HG03064 (cell line): ENCODE data around the gene USP34.
"Not testable (repeated sequence)": the region's sequence is repeated elsewhere in the genome, so short reads cannot be mapped to it uniquely, and the experiment has no call there.

Experiments
- ATAC-seq: cut with Tn5 transposase; IDR thresholded peaks from one replicate; pipeline ENCODE4 v1.9.1; 2021; ENCODE audit warnings: low read depth; ENCODE audit not compliant: unreplicated experiment

Gene USP34

GRCh38 chr2:61470965-61471904 is at the start of gene USP34:
TSS of gene USP34 (minus strand) at chr2:61471087. CDS start at chr2:61470692, 395 bp downstream.
- ATAC-seq, result peak; percentile 61

- ATAC-seq, result no peak
Observed at GRCh38 chr2:61520261-61520660, 49.4 kb upstream of the USP34 start.

GRCh38 chr2:61512768-61513398 is 42.0 kb upstream of the USP34 start:
- no peak for ATAC-seq

- ATAC-seq, result no peak
Observed at GRCh38 chr2:61510674-61511671, 40.1 kb upstream of the USP34 start.

- ATAC-seq, result no peak
Observed at GRCh38 chr2:61504949-61505348, 34.1 kb upstream of the USP34 start.

GRCh38 chr2:61499060-61499459 is 28.2 kb upstream of the USP34 start:
- ATAC-seq, result no peak

GRCh38 chr2:61493523-61493942 is 22.6 kb upstream of the USP34 start:
- ATAC-seq, result no peak

GRCh38 chr2:61492476-61492875 is 21.6 kb upstream of the USP34 start:
- ATAC-seq, result no peak

- ATAC-seq, result no peak
Observed at GRCh38 chr2:61485281-61485680, 14.4 kb upstream of the USP34 start.

GRCh38 chr2:61478086-61478485 is 7.2 kb upstream of the USP34 start:
- no peak for ATAC-seq

GRCh38 chr2:61476929-61477589 is 6.2 kb upstream of the USP34 start:
- ATAC-seq, result not testable (repeated sequence)

GRCh38 chr2:61471905-61472805 is 1.3 kb upstream of the USP34 start:
- peak; percentile 3 for ATAC-seq

- peak; percentile 29 for ATAC-seq
Observed at GRCh38 chr2:61470122-61470951, 550 bp downstream of the USP34 start.

- ATAC-seq, result no peak
Observed at GRCh38 chr2:61469424-61470121, 1.3 kb downstream of the USP34 start.

- not testable (repeated sequence) for ATAC-seq
Observed at GRCh38 chr2:61468231-61468630, 2.7 kb downstream of the USP34 start.

- no peak for ATAC-seq
Observed at GRCh38 chr2:61465045-61465444, 5.8 kb downstream of the USP34 start.

GRCh38 chr2:61463769-61464475 is 7.0 kb downstream of the USP34 start:
- no peak for ATAC-seq
